GM03348 (cell line): Measurements from ENCODE around the gene ZNF524.

Experiments
- DNase-seq: peaks from one replicate; pipeline ENCODE4 v3.0.0; 2012; ENCODE audit warnings: low spot score

The ZNF524 gene

GRCh38 chr19:55602104-55603001 is 2.3 kb downstream of the ZNF524 start:
- no peak for DNase-seq

DNA sequence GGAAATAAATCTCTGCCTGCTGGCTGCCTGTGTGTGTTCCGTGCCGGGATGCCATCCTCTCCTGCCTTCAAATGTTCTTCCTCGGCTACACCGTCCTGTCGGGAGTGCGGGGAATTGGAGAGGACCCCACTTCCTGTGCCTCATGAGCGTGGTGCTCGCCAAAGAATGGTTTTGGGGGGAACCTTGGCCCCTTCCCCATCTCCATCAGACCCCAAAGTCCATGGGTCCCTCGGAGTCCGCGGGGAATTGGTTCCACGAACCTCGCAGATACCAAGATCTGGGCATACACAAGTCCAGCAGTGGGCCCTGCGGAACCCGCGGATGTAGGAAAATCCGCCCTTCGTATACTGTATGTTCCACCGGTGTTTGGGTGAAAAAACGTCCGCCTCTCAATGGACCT is 3.0 kb downstream of the ZNF524 start:
- DNase-seq, result no peak

GRCh38 chr19:55603581-55604292 is 3.6 kb downstream of the ZNF524 start:
- no peak for DNase-seq

DNA sequence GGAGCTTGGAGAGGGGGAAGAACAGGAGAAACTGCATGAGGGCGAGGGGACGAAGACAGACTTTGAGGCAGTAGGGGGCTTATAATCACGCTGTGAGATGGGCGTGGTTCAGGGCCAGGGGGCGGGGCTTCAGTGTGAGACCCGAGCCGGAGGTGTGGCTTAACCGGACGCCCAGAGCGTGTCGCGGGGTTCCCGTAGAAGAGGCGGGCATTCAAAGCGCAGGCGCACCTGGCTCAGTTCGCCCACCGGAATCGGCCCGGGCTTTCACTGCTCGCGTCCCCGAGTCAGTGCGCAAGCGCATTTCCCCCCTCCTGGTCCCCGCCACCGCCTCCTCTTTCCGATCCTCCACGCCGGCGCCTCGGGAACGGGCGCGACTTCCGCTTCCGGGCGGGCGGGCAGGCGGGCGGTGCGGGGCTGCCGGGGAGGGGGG is 5.1 kb downstream of the ZNF524 start:
- DNase-seq, result peak; percentile 98

- DNase-seq, result peak; percentile 88
Observed at GRCh38 chr19:55605637-55606470, 5.8 kb downstream of the ZNF524 start, which contains the start of gene ZNF865. TSS of gene ZNF865 (plus strand) at chr19:55605647. CDS start at chr19:55613619, 7,972 bp downstream.

- DNase-seq, result no peak
Observed at GRCh38 chr19:55606471-55606787, 6.3 kb downstream of the ZNF524 start.

DNA sequence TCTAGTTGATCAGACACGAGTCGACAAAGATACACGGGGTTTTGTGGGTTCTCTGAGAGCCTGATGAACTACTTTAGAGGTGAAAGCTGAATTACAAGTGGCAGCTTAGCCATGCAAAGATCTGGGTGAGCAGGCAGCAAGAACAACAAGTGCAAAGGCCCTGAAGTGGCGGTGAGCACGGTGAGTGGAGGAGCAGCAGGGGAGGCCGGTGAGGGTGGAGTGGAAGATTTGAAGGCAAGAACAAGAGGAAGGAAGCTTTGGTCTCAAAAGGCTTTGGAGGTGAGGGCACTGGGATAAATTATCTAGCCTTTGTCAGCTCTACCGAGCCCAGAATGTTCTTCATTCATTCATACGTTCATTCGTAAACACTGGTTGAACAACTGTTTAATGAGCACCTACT is 6.7 kb downstream of the ZNF524 start:
- DNase-seq, result no peak

DNA sequence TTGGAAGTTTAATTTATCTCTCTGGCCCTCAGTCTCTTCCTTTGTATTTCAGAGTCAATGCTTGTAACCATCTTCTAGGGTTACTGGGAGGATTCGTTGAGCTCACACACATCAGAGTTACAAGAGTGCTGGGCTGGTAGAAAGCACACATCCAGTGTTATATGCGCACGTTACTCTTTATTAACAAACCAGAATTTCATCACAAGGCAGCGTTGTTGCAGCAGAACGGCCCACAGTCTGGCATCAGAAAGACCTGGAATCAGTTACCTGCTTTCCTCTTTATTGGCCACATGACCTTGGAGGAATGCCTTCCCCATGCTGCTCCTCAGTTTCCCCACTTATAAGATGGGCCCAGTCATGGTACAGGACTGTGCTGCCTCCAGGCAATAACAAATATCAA is 9.2 kb downstream of the ZNF524 start:
- no peak for DNase-seq

GRCh38 chr19:55611300-55611982 is 11.4 kb downstream of the ZNF524 start:
- no peak for DNase-seq

GRCh38 chr19:55611983-55612645 is 12.0 kb downstream of the ZNF524 start:
- no peak for DNase-seq

- DNase-seq, result no peak
Observed at GRCh38 chr19:55613396-55613795, 13.3 kb downstream of the ZNF524 start.

GRCh38 chr19:55613930-55614710 is 14.0 kb downstream of the ZNF524 start:
- no peak for DNase-seq

GRCh38 chr19:55614711-55615542 is 14.8 kb downstream of the ZNF524 start:
- no peak for DNase-seq

DNA sequence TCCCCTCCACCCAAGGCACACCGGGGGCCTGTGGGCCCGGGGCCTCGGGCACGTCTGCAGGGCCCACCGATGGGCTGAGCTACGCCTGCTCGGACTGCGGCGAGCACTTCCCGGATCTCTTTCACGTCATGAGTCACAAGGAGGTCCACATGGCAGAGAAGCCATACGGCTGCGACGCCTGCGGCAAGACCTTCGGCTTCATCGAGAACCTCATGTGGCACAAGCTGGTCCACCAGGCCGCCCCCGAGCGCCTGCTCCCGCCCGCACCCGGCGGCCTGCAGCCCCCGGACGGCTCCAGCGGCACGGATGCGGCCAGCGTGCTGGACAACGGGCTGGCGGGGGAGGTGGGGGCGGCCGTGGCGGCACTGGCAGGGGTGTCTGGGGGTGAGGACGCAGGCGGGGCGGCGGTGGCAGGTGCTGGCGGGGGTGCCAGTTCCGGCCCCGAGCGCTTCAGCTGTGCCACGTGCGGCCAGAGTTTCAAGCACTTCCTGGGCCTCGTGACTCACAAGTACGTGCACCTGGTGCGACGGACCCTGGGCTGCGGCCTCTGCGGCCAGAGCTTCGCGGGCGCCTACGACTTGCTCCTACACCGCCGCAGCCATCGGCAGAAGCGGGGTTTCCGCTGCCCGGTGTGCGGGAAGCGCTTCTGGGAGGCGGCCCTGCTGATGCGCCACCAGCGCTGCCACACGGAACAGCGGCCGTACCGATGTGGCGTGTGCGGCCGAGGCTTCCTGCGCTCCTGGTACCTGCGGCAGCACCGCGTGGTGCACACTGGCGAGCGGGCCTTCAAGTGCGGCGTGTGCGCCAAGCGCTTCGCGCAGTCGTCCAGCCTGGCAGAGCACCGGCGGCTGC is 15.7 kb downstream of the ZNF524 start:
- DNase-seq, result no peak

DNA sequence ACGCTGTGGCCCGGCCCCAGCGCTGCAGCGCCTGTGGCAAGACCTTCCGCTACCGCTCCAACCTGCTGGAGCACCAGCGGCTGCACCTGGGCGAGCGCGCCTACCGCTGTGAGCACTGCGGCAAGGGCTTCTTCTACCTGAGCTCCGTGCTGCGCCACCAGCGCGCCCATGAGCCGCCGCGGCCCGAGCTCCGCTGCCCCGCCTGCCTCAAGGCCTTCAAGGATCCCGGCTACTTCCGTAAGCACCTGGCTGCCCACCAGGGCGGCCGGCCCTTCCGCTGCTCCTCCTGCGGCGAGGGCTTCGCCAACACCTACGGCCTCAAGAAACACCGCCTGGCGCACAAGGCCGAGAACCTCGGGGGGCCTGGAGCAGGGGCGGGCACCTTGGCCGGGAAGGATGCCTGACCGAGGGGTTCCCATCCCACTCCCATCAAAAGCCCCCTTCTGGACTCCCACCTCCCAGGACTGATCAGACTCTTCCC is 16.3 kb downstream of the ZNF524 start:
- DNase-seq, result no peak

DNA sequence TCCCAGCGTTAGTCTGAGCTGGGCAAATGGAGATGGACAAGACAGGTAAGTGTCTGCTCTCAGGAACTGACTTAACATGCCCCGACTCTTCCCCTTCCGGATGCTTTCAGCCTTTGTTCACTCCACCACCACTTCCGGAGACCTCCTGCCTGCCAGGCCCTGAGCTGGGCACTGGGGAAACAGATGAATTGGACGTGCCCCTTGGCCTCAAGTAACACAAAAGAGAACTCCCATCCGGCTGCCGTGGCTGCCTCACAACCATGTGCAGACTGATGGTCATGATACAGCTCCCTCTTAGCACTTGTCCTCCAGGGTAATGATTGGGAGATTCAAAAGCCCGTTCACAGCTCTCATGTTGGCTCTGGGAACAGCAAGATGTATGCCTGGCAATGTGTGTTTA is 17.3 kb downstream of the ZNF524 start:
- no peak for DNase-seq

- no peak for DNase-seq
Observed at GRCh38 chr19:55618426-55618825, 18.3 kb downstream of the ZNF524 start.

DNA sequence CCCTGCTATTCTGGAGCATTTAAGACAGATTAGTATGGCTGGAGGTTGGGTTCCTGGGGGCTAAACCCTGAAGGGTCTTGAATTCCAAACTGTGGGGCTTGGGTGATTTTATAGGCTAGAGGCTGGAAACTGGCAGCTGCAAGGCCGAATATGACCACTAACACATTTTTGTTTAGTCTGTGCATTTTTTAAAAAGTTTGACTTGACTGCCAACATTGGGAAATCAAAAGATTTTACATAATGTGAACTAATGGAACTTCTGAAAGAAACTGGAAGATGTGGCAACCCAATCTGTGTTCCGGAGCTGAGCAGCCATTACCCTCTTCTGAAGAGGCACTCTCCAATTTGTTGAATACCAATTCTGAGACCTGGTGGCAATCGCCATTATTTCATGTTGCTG is 19.2 kb downstream of the ZNF524 start:
- DNase-seq, result peak; percentile 36
